GM19238 (cell line): ENCODE measurements around the gene DHRSX.
"Not testable (repeated sequence)": the region's sequence is repeated elsewhere in the genome, so short reads cannot be mapped to it uniquely, and the experiment has no call there.

Experiments used
- DNase-seq: peaks from one replicate; pipeline ENCODE4 v3.0.0; 2011; ENCODE audit warnings: low spot score; ENCODE audit not compliant: insufficient read length

The DHRSX gene

DNA sequence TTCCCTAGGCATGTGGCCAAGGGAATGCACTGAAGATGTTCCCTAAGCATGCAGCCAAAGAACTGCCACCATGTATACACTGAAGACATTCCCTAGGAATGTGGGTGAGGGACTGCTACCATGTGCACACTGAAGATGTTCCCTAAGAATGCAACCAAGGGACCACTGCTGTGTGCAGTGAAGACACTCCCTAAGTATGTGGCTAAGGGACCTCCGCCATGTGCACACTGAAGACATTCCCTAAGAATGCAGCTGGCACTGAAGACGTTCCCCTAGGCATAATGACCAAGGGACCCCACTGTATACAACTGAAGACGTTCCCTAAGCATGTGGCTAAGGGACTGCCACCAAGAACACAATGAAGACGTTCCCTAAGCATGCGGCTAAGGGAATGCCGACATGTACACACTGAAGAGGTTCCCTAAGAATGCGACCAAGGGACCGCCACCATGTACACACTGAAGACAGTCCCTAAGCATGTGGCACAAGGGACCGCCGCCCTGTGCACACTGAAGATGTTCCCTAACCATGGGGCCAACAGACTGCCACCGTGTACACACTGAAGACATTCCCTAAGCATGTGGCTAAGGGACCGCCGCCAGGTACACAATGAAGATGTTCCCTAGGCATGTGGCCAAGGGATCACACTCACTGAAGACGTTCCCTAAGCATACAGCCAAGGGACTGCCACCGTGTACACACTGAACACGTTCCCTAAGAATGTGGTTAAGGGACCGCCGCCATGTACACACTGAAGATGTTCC is 25.6 kb downstream of the DHRSX start:
- no peak for DNase-seq

DNA sequence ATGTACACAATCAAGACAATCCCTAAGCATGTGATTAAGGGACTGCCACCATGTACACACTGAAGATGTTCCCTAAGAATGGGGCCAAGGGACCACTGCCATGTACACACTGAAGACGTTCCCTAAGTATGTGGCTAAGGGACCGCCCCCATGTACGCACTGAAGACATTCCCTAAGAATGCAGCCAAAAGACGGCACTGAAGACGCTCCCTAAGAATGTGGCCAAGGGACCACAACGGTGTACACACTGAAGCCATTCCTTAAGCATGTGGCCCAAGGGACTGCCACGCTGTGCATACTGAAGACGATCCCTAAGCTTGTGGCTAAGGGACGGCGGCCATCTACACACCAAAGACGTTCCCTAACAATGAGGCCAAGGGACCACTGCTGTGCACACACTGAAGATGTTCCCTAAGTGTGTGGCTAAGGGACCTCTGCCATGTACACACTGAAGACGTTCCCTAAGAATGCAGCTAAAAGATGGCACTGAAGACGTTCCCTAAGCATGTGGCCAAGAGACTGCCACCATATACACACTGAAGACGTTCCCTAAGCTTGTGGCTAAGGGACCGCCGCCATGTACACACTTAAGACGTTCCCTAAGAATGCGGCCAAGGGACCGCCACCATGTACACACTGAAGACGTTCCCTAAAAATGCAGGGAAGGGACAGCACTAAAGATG is 26.4 kb downstream of the DHRSX start:
- DNase-seq, result no peak

DNA sequence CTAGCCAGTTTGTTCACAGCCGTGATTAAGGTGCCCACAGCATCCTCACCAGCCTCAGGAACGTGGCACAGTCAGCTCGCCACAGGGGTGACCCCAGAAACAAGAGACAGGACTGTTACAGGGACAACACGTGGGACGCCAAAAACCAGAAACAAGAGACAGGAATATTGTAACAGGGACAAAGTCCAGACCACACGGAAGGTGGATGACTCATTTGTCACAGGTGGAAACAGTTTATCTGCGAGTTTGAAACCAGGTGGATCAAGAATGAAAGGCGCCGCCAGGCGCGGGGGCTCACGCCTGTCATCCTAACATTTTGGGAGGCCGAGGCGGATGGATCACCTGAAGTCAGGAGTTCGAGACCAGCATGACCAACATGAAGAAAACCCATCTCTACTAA is 27.7 kb downstream of the DHRSX start:
- not testable (repeated sequence) for DNase-seq

DNA sequence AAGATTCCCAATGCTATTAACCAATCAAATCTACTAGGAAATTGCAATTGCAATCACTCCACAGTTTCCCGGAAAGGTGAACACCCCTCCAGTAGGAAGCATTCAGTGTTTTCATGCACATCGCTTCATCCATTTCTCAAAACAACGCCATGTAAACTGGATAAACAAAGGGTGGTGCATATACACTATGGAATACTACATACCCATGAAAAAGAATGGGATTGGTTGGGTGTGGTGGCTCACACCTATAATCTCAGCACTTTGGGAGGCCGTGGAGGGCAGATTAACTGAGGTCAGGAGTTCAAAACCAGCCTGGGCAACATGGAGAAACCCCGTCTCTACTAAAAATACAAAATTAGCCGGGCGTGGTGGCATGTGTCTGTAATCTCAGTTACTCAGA is 29.1 kb downstream of the DHRSX start:
- DNase-seq, result no peak

DNA sequence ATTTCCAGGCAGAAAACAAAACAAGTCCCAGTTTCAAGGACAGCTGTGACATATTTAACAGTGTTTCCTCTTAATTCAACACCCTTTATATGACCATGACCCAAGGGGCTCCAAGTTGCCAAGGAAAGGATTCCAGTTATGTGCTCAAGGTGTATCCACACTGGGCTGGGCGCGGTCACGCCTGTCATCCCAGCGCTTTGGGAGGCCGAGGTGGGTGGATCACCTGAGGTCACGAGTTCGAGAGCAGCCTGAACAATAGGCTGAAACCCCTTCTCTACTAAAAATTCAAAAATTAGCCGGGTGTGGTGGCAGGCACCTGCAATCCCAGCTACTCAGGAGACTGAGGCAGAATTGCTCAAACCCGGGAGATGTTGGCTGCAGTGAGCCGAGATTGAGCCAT is 29.6 kb downstream of the DHRSX start:
- DNase-seq, result not testable (repeated sequence)

DNA sequence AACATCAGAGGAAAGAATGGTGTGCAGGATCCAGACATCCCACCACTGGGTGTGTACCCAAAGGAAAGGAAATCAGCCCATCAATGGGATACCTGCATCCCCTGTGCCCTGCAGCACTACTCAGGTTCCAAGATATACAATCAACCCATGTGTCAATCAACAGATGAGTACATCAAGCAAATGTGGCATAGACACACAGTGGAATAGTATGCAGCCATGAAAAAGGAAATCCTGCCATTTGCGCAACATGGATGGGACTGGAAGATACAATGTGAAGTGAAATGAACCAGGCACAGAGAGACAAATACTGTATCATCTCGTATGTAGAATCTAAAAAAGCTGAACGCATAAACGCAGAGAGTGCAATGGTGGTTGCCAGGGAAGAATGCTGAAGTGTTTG is 30.9 kb downstream of the DHRSX start:
- not testable (repeated sequence) for DNase-seq

DNA sequence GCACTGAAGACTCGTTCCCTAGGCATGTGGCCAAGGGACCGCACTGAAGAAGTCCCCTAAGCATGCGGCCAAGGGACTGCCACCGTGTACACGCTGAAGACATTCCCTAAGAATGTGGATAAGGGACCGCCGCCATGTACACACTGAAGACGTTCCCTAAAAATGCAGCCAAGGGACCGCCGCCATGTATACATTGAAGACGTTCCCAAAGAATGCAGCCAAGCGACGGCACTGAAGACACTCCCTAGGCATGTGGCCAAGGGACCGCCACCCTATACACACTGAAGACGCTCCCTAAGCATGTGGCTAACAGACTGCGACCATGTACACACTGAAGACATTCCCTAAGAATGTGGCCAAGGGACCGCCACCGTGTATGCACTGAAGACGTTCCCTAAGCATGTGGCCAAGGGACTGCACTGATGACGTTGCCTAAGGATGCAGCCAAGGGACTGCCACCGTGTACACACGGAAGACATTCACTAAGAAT is 31.5 kb downstream of the DHRSX start:
- no peak for DNase-seq

DNA sequence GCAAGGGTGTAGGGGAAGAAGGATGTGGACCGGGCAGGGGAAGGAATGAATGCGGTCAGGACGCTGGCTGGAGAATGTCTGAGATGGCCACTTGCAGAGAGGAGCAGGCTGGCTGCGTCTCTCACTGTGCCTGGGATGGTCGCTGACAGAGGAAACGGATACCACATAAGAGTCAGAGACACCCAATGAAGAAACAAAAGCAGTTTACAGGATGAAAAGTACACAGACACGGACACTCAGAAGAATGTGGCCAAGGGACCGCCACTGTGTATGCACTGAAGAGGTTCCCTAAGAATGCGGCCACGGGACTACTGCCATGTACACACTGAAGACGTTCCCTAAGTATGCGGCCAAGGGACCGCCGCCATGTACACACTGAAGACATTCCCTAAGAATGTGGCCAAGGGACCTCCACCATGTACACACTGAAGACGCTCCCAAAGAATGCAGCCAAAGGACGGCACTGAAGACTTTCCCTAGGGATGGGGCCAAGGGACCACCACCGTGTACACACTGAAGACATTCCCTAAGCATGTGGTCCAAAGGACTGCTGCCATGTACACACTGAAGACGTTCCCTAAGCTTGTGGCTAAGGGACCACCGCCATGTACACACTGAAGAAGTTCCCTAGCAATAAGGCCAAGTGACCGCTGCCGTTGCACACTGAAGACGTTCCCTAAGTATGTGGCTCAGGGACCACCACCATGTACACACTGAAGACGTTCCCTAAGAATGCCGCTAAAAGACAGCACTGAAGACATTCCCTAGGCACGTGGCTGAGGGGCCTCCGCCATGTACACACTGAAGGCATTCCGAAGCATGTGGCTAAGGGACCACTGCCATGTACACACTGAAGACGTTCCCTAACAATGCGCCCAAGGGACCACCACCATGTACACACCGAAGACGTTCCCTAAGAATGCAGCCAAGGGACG is 32.2 kb downstream of the DHRSX start:
- no peak for DNase-seq

DNA sequence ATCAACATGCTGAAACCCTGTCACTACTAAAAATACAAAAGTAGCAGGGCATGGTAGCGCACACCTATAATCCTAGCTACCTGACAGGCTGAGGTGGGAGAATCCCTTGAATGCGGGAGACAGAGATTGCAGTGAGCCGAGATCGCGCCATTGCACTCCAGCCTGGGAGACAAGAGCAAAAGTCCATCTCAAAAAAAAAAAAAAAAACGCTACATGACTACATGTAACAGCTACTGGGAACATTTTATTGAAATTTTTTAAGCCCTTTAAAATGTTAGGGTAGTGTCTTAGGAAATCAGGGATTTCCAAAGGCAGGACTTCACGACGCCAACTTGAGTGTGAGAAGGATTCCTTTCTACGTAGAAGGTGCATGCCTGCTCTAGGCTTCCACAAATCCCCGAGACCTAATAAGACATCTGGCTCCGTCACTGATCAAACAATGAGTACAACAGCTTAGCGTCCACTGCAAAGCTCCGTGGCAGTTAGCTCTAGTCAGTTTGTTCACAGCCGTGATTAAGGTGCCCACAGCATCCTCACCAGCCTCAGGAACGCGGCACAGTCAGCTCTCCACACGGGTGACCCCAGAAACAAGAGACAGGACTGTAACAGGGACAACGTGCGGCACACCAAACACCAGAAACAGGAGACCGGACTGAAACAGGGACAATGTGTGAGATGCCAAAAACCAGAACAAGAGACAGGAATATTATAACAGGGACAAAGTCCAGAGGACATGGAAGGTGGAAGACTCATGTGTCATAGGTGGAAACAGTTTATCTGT is 33.7 kb downstream of the DHRSX start:
- no peak for DNase-seq

DNA sequence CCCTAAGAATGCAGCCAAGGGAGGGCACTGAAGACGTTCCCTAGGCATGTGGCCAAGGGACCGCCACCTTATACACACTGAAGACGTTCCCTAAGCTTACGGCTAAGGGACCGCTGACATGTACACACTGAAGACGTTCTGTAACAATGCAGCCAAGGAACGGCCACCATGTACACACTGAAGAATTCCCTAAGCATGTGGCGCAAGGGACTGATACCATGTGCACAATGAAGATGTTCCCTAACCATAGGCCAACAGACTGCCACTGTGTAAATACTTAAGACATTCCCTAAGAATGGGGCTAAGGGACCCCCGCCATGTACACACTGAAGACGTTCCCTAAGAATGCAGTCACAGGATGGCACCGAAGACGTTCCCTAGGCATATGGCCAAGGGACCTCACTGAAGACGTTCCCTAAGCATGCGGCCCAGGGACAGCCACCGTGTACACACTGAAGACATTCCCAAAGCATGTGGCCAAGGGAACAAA is 36.1 kb downstream of the DHRSX start:
- no peak for DNase-seq

DNA sequence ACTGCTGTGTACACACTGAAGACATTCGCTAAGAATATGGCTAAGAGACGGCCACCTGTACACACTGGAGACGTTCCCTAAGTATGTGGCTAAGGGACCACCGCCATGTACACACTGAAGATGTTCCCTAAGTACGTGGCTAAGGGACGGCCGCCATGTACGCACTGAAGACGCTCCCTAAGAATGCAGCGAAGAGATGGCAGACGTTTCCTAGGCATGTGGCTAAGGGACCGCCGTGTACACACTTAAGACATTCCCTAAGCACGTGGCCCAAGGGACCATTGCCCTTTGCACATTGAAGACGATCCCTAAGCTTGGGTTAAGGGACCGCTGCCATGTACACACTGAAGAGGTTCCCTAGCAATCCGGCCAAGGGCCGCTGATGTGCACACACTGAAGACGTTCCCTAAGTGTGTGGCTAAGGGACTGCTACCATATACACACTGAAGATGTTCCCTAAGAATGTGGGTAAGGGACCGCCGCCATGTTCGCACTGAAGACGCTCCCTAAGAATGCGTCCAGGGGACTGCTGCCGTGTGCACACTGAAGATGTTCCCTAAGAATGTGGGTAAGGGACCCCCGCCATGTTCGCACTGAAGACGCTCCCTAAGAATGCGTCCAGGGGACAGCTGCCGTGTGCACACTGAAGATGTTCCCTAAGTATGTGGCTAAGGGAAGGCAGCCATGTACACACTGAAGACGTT is 36.7 kb downstream of the DHRSX start:
- DNase-seq, result no peak

DNA sequence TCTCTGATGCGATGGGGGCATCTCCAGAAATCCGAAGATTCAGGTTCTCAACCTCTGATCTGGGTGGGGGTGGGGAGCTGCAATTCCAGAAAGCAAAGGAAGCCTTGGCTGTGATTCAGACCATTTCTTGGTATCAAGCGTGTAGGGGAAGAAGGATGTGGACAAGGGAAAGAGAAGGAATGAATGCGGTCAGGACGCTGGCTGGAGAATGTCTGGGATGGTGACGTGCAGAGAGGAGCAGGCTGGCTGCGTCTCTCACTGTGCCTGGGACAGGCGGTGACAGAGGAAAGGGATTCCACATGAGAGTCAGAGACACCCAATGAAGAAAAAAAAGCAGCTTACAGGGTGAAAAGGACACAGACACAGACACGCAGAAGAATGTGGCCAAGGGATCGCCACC is 37.3 kb downstream of the DHRSX start:
- DNase-seq, result not testable (repeated sequence)

DNA sequence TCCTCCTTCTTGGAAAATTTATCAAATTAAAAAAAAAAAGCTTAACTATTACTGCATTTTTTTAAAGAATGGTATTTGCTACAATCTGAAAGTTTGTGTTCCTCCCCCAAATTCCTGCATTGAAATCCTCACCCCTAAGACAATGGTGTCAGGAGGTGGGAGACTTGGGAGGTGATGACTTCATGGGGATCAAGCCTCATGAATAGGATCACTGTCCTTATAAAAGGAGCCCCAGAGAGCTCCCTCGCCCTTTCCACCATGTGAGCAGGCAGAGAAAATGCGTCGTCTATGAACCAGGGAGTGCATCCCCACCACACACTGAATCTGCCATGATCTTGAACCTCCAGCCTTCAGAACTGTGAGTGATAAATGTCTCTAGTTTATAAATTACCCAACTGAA is 38.0 kb downstream of the DHRSX start:
- no peak for DNase-seq

DNA sequence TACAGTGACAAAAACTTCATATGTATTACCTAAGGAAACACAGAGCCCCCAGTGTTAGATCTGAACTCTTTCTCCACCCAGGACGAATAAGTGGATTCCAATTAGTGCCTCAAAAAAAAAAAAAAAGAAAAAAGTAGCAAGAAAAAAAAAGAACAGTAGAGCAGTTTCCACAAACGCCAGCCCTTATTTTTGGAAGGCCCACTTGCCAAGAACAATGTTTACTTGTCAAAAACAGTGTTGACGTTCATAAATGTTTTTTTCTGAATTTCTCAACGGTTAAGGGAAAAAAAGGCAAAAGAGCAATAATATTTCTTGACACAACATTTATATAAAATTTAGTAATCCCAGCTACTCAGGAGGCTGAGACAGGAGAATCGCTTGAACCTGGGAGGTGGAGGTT is 38.7 kb downstream of the DHRSX start:
- DNase-seq, result no peak

DNA sequence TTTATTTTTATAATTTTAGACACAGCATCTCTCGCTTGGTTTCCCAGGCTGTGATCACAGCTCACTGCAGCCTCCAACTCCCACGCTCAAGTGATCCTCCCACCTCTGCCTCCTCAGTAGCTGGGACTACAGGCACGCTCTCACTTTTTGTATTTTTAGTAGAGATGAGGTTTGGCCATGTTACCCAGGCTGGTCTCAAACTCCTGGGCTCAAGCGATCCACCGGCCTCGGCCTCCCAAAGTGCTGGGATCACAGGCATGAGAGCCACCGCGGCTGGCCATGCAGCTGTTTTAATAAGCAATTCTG is 39.1 kb downstream of the DHRSX start:
- no peak for DNase-seq

DNA sequence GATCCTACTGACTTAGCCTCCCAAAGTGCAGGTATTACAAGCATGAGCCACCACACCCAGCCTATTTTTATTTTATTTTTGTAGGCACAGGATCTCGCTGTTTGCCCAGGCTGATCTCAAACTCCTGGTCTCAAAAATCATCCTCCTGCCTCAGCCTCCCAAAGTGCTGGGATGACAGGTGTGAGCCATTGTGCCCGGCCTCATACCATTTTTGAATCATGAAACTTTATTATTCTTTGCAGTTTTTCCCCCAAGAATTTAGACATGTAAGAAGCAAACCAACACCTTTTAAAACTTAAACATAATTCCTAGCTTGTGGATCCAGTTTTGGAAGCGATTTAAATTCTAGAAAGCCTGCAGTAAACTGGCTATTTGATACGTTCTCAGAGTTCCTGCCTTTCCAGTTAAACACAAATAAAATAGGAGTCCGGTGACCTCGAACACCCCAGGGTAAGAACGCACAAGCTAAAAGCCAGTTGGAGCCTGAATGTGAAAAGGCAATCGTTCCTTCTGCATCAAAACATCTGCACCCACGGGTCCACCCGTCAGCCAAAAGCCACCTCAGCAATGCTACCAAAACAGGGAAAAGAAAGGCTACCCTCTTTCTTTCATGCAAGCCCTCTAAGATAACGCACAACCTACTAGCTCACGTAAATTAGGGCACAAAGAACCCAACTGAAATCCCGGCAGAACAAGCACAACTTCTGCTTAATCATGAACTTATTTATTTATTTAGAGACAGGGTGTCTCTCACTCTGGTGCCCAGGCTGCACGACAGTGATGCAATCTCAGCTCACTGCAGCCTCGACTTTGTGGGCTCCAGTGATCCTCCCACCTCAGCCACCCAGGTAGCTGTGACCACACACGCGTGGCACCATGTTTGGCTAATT is 39.7 kb downstream of the DHRSX start:
- not testable (repeated sequence) for DNase-seq

DNA sequence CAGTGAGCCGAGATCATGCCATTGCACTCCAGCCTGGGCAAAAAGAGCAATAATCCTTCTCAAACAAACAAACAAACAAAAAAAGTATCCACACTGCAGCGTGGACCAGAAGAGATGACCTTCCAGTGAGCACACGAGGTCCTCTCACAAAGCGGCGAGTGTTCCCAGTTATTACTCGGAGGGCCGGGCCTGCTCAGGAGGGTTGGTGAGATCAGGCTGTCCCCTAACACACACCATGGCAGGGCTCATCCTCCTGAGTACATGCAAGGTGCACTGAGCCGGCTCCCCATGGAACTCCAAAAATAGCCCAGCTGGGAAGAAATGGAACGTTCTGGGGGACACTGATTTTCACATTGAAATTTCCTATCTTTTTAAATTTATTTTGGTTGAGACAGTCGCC is 40.7 kb downstream of the DHRSX start:
- not testable (repeated sequence) for DNase-seq

DNA sequence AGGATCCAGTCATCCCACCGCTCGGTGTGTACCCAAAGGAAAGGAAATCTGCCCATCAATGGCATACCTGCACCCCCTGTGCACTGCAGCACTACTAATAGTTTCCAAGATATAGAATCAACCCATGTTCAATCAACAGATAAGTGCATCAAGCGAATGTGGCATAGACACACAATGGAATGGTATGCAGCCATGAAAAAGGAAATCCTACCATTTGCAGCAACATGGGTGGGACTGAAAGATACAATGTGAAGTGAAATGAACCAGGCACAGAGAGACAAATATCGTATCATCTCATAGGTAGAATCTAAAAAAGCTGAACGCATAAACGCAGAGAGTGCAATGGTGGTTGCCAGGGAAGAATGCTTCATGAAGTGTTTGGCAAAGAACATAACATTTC is 42.5 kb downstream of the DHRSX start:
- DNase-seq, result no peak
